ENCODE data around the gene PLCL2.

GRCh38 chr3:17088602-17089313, 204.0 kb downstream of the PLCL2 start:
- TF ChIP-seq POLR2A (IDR thresholded peaks at IDR 0.05): no peak
- no peak for TF ChIP-seq CTCF (IDR thresholded peaks at IDR 0.05)

Data from vagina (tissue), 2 donors.